Spleen (tissue), 11 donors: ENCODE data around the gene TDRD9. TPM values are rescaled to one million over a fixed set of nuclear protein-coding genes. Genes with fewer than 3 reads are reported as not detected.
A peak's percentile ranks its signal among the peaks of the same experiment; 100 is the strongest.

Source experiments
- DNase-seq: peaks from one replicate; pipeline ENCODE4 v3.0.0-alpha.2; 2020
- H3K27ac ChIP-seq, 8 donors: fragments of 200-600 bp; sonication (generic) in 7 of 8; 1 replicate in 4 of 8; 2 replicates in 4 of 8; pipeline versions ENCODE4 v1.5.0 to v1.8.0; 2016 to 2021; ENCODE audit warnings: inconsistent platforms in 4 of 8, mild to moderate bottlenecking in 4 of 8, moderate library complexity in 1 of 8
- H3K27me3 ChIP-seq, 7 donors: fragments of 200-600 bp; sonication (generic) in 6 of 7; replicated peaks in 1 of 7; 1 replicate in 4 of 7; 2 replicates in 3 of 7; pipeline versions ENCODE4 v1.5.0 to v1.8.0; 2016 to 2021; ENCODE audit warnings: inconsistent platforms in 3 of 7, mild to moderate bottlenecking in 1 of 7
- H3K36me3 ChIP-seq, 6 donors: fragments of 200-600 bp; sonication (generic) in 5 of 6; 1 replicate in 4 of 6; 2 replicates in 2 of 6; pipeline versions ENCODE4 v1.5.0 to v1.8.0; 2016 to 2021; ENCODE audit warnings: inconsistent platforms in 2 of 6
- H3K4me1 ChIP-seq, 6 donors: fragments of 200-600 bp; sonication (generic) in 5 of 6; 1 replicate in 3 of 6; 2 replicates in 3 of 6; pipeline versions ENCODE4 v1.5.0 to v1.8.0; 2016 to 2021; ENCODE audit warnings: inconsistent platforms in 3 of 6
- H3K4me3 ChIP-seq, 8 donors: fragments of 200-600 bp; sonication (generic) in 7 of 8; 1 replicate in 4 of 8; 2 replicates in 4 of 8; pipeline versions ENCODE4 v1.5.0 to v1.8.0; 2016 to 2021; ENCODE audit warnings: inconsistent platforms in 4 of 8, mild to moderate bottlenecking in 4 of 8, moderate library complexity in 2 of 8
- H3K9me3 ChIP-seq, 8 donors: fragments of 200-600 bp; sonication (generic) in 7 of 8; 1 replicate in 4 of 8; 2 replicates in 4 of 8; pipeline versions ENCODE4 v1.5.0 to v1.8.0; 2016 to 2021; ENCODE audit warnings: inconsistent platforms in 4 of 8
- POLR2A ChIP-seq, 3 donors: fragments of 450-650 bp; IDR thresholded peaks; one replicate each; pipeline ENCODE4 v1.5.1; 2017; ENCODE audit warnings: antibody characterized with exemption in 3 of 3, mild to moderate bottlenecking in 1 of 3
- POLR2AphosphoS5 ChIP-seq, 3 donors: sonication (generic); formaldehyde crosslinking; IDR thresholded peaks; one replicate each; pipeline ENCODE4 v1.5.1; 2017; ENCODE audit warnings: antibody characterized with exemption in 3 of 3
- WGBS, 5 donors: extraction: QIAGEN DNeasy Blood & Tissue Kit in 3 of 5; methylation state at CpG; one replicate each; pipeline versions ENCODE4 v1.1.5 to v1.1.7; 2013 to 2018; 5-methylcytosine and 5-hydroxymethylcytosine counted together
- intact Hi-C: fragments of 100-400 bp; cut with DNase I; formaldehyde crosslinking; loops from one replicate; pipeline ENCODE4 v1.15.0; 2023; ENCODE audit warnings: low total_unique reads
- polyA plus RNA-seq, 3 donors: library from polyadenylated mRNA; stranded (reverse); fragments of 200-250 nt; gene quantifications; one replicate each; pipeline ENCODE4 v1.2.1, GENCODE V29; 2013
- total RNA-seq, 7 donors: library from RNA; depleted of rRNA in 3 of 7; stranded (reverse); fragments of >200 nt in 3 of 7; fragmentation: NEBNext Ultra II Directional in 4 of 7; extraction: Animal tissue kit (Norgen Biotek cat#: 25700) in 4 of 7; gene quantifications; one replicate each; pipeline versions ENCODE4 v1.1.0 to v1.2.1, GENCODE V29; 2016 to 2021
- TF ChIP-seq, protein P1 (sequence below), 11 experiments: fragments of 200-600 bp in 7 of 11; fragments of 450-650 bp in 4 of 11; sonication (generic) in 4 of 11; IDR thresholded peaks in 8 of 11; conservative IDR thresholded peaks in 3 of 11; 1 replicate in 7 of 11; 2 replicates in 4 of 11; pipeline versions ENCODE4 v1.4.0 to v1.8.0; 2016 to 2021; ENCODE audit warnings: antibody characterized with exemption in 11 of 11, inconsistent platforms in 4 of 11, mild to moderate bottlenecking in 1 of 11
- donor health status: healthy with polysubstance abuse.
- donor health status: DM: no; HTN: no; CAD: no; lungs with moderate emphysema.
- donor health status: DM: no; HTN: no; CAD: no.
- donor health status: Bipolar disorder and iron deficiency.
- donor health status: healthy.
- donor health status: DM: no; HTN: no; CAD: no.
- donor health status: DM: yes; HTN: yes; CAD: no.

The TDRD9 gene
- total and polyA plus RNA-seq, 10 donors = 0.70 to 18.7 (median 8.0) TPM

DNA sequence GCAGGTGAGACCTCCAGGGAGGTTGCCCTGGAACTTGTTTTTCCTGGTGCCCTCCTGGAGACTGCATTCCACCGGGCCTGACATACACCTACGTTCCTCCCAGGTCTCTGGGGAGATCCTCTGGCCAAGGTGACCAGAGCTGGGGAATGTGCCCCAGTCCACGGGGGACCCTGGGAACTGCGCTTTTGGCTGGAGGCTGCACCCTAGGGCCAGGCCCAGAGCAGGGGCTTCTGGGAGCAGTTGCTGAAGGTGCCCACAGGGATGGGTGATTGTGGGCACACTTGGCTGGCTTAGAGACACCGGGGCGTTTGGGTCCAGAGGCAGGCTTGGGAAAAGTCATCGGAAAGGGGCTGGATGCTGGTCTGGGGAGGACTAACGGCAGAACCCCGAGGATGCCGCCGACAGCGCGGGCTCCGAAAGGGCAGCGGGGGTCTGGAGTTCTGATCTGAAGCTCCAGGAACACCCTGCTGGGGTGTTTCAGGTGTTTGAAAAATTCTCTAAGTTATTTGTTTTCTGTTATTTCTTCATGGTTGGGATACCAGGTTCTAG is 36.5 kb upstream of the TDRD9 start:
- Histone ChIP-seq H3K9me3 (no peaks in the 10 kb centered on the region), H3K4me1 (peaks cover 4 to 66% (median 31%) of the 10 kb centered on the region in 6 donors), H3K4me3 (no peak overlapping the region), H3K27ac (peak overlapping the region in 5 of 8 donors; percentile 72 to 83 (median 78)), H3K27me3 (no peaks in the 10 kb centered on the region), H3K36me3 (no peaks in the 10 kb centered on the region)
- WGBS, 5 donors = 85 to 90% (median 87%) methylated on average over 12 to 15 of the region's 15 CpGs
- intact Hi-C loops = no loop called here
- no peak for DNase-seq
- TF ChIP-seq POLR2A (IDR thresholded peaks at IDR 0.05) (no peak), POLR2AphosphoS5 (IDR thresholded peaks at IDR 0.05) (no peak)
- TF ChIP-seq, protein P1, sequence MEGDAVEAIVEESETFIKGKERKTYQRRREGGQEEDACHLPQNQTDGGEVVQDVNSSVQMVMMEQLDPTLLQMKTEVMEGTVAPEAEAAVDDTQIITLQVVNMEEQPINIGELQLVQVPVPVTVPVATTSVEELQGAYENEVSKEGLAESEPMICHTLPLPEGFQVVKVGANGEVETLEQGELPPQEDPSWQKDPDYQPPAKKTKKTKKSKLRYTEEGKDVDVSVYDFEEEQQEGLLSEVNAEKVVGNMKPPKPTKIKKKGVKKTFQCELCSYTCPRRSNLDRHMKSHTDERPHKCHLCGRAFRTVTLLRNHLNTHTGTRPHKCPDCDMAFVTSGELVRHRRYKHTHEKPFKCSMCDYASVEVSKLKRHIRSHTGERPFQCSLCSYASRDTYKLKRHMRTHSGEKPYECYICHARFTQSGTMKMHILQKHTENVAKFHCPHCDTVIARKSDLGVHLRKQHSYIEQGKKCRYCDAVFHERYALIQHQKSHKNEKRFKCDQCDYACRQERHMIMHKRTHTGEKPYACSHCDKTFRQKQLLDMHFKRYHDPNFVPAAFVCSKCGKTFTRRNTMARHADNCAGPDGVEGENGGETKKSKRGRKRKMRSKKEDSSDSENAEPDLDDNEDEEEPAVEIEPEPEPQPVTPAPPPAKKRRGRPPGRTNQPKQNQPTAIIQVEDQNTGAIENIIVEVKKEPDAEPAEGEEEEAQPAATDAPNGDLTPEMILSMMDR (IDR thresholded peaks at IDR 0.05 in 8 of 11, conservative IDR thresholded peaks at IDR 0.05 in 3 of 11) = no peak

DNA sequence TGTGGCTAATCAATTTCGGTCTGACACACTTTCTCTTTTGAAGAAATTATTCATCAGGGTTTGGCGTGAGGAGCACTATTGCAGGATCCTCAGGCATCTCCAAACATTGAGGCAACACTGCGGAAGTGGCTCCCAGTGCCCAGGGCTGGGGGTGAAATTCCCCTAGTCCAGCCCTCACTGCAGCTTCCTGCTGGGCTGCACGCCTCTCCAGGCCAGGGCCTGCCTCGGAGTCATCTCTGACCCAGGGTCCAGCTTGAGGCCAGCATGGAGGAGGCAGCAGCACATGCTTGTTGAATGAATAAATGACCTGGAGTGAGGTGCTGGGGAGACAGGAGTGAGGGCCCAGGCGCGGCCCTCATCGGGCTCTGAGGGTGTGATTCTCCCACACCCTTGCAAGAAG is 36.0 kb upstream of the TDRD9 start:
- H3K27ac ChIP-seq = peak overlapping the region in 2 of 8 donors; percentile 78 to 83
- no peak for DNase-seq
- H3K27me3 ChIP-seq = no peaks in the 10 kb centered on the region
- no peaks in the 10 kb centered on the region for H3K9me3 ChIP-seq
- intact Hi-C loops = no loop called here
- H3K4me1 ChIP-seq = peaks cover 4 to 61% (median 27%) of the 10 kb centered on the region in 6 donors
- H3K36me3 ChIP-seq = no peaks in the 10 kb centered on the region
- no peak overlapping the region for H3K4me3 ChIP-seq
- 84 to 92% (median 88%) methylated on average over 8 of the region's 8 CpGs for WGBS, 5 donors
- no peak for TF ChIP-seq POLR2AphosphoS5 (IDR thresholded peaks at IDR 0.05)
- TF ChIP-seq, protein P1 (IDR thresholded peaks at IDR 0.05 in 8 of 11, conservative IDR thresholded peaks at IDR 0.05 in 3 of 11) = no peak
- no peak for TF ChIP-seq POLR2A (IDR thresholded peaks at IDR 0.05)

DNA sequence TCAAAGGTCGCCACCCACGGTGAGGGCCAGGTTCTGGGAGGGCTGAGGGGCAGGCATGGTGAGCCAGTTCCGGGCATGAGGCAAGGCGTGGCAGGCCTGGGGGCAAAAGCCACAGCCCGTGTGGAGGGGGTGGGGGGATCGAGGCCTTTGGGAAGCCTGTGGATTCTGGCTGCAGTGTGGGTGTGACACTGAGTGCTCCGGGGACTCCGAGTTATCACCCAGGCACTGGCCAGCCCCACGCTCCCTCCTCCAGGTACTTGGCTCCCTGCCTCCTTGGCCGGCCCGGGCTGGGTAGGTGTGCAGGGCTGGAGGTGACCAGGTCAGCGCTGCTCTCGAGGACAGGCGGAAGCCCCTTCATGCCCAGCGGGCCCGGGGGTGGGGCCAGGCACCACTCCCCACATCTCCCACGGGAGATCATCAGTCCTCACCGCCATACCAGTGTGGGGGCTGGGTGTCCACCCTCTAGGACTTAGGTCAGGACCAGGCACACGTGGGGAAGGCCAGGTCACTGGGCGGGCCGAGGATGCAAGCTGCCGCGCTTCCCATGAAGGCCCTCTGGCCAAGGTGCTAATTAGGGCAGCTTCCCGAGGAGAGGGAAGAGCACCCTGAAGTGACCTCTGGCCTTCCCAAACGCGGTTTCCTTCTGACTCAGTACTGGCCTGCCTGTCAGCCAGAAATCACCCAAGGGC is 34.1 kb upstream of the TDRD9 start:
- Histone ChIP-seq H3K4me1 (peaks cover 4 to 45% (median 19%) of the 10 kb centered on the region in 6 donors), H3K9me3 (no peaks in the 10 kb centered on the region), H3K27ac (peak overlapping the region in 1 of 8 donors; percentile 11), H3K36me3 (no peaks in the 10 kb centered on the region), H3K4me3 (no peak overlapping the region), H3K27me3 (no peaks in the 10 kb centered on the region)
- TF ChIP-seq, protein P1 (IDR thresholded peaks at IDR 0.05 in 8 of 11, conservative IDR thresholded peaks at IDR 0.05 in 3 of 11) = no peak
- no peak for TF ChIP-seq POLR2A (IDR thresholded peaks at IDR 0.05)
- no peak for TF ChIP-seq POLR2AphosphoS5 (IDR thresholded peaks at IDR 0.05)
- no peak for DNase-seq
- 65 to 83% (median 71%) methylated on average over 13 to 26 of the region's 26 CpGs for WGBS, 5 donors
- intact Hi-C loops = no loop called here

DNA sequence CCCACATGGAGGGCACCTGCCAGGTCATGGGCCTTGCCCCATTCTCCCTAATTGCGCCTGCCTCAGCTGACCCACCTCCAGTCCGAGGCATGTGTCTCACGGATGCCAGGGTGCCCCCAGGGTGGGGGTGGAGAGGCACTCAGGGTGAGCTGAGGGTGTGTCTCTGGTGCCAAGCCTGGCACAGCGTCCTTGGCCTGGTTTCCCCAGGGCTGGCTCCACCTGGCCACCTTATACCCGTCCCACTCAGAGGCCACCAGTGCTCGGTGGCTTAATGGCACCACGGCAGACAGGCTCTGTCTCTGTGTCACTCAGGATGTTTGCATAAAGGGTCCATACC is 33.6 kb upstream of the TDRD9 start:
- Histone ChIP-seq H3K27me3 (no peaks in the 10 kb centered on the region), H3K36me3 (no peaks in the 10 kb centered on the region), H3K4me1 (peaks cover 2 to 40% (median 17%) of the 10 kb centered on the region in 6 donors), H3K4me3 (no peak overlapping the region), H3K27ac (peak overlapping the region in 1 of 8 donors; percentile 11), H3K9me3 (no peaks in the 10 kb centered on the region)
- no peak for DNase-seq
- intact Hi-C loops = no loop called here
- no peak for TF ChIP-seq POLR2A (IDR thresholded peaks at IDR 0.05)
- TF ChIP-seq, protein P1 (IDR thresholded peaks at IDR 0.05 in 8 of 11, conservative IDR thresholded peaks at IDR 0.05 in 3 of 11) = no peak
- no peak for TF ChIP-seq POLR2AphosphoS5 (IDR thresholded peaks at IDR 0.05)
- WGBS, 5 donors = 69 to 84% (median 81%) methylated on average over 5 to 7 of the region's 7 CpGs
